GM21717 (cell line): ENCODE data around the gene CSTB.

Experiments used
- ATAC-seq: cut with Tn5 transposase; IDR thresholded peaks from one replicate; pipeline ENCODE4 v1.9.1; 2021; ENCODE audit warnings: mild to moderate bottlenecking, moderate library complexity; ENCODE audit not compliant: unreplicated experiment

CSTB gene

DNA sequence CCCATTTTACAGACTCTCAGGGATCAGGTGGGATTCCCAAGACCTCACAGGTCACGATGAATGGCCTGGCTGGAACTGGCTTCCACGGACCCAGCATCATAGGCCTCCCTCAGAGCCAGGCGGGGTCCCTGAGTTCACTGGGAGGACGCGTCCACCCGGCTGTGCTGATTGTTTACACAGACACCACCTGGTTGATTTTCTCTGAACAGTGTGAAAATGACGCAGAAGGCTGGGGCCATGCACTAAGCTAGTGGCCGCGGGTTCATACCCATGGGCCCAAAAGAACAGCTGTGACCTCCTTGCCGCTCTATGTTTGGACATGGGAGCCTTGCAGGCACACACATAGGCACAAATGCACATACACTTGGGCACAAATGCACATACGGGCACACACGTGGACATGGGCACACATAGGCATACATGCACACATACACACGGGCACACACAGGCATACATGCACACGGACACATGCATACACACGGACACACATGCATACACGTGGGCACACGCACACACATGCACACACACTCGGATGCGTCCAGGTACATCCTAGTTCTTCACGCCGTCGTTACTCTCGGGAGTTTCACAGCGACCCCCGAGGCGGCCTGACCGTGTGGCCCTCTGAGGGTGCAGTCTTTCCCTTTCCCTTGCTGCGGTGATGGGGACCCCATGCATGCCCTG is 23.2 kb downstream of the CSTB start:
- ATAC-seq = no peak

DNA sequence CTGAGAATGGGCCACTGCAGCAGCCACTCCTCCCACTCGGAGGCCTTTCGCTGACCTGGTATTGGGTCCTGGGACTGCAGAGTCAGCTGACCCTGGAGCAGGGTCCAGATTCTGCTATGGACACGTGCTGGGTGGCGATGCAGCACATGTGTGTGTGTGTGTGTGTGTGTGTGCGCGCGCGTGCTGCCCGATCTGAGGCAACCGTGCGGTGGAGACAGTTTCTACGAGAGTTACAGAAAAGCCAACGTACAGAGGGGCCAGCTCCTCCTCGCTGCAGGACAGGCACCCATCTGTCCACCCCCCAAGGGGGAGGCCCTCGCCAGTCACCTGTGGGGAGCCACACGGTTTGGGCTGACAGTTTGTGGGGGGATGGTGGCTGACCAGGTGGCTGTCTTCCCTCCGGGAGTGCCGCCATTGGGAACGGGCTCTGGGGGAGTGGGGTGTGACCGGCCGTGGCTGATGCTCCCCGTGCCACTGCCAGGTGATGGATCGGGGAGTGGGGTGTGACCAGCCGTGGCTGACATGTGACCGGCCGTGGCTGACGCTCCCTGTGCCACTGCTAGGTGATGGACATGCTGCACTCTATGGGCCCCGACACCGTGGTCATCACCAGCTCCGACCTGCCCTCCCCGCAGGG is 24.0 kb downstream of the CSTB start:
- ATAC-seq = no peak

DNA sequence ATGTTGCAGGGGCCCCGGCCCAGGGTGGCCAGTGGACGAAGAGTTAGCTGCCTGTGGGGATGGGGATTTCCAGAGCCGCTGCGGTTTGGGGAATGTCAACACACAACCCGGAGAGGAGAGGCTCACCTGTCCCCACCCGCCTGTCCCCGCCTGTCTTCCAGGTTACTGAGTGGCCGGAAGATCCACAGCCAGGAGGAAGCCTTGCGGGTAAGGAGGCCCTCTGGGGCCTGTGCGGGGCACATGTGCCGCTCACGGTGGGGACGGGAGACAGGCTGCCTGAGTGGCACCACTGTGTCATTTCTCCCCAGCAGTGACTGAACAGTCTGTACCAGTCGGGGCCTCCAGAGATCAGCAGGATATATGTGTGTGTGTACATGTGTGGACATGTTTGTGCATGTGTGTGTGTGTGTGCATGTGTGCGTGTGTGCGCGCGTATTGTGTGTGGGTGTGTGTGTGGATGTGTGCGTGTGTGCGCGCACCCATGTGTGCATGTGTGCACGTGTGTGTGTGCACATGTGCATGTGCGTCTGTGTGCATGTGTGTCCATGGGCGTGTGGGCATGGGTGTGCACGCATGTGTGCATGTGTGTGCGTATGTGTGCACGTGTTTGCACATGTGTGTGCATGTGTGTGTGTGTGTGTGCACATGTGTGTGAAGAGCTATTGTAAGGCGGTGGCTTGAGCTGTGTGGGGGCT is 25.6 kb downstream of the CSTB start:
- ATAC-seq = no peak

DNA sequence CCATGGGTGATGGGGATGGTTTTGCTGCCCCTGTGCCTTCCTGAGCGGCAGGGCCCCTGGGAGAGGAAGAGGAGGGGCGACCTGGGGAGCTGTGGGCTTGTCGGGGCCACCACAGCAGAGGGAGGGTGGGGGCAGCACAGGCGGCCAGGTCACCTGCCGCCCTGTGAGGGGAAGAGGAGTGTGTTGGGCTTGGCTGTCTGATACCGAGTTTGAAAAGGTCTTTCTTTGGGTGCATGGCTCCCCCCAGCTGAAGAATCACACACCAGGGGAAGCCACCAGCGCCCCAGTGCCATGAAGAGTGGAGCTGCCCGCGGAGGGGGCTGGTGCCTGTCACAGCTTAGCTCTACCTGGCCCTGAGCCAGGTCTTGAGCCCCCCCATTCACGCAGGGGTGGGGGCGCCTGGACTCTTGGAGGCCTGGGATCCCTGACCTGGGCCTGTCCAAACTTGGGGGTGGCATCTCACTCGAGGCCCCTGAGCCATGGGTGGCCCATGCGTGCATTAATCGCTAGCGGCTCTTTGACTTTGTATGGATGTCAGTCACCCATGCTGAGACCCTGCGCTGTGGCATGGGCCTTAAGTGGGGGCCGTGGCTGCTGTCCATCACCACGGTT is 26.4 kb downstream of the CSTB start:
- ATAC-seq = no peak

DNA sequence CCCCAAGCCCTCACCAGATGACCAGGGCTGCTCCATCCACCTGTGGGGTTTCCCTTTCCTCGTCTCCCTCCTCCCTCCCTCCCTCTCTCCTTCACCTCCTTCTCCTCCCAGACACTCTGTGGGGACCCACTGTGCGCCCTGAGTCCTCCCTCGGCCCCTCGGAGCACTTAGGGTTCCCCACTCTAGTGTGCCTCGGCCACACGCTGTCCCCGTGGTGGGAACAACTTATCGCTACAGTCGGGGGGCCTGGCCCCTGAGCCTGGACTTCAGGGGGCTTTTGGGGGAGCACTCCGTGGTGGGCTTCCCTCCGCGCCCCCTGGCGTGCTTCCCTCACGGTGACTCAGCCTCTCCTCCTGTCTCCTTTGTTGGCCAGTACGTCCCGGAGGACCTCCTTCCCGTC is 27.5 kb downstream of the CSTB start:
- no peak for ATAC-seq

DNA sequence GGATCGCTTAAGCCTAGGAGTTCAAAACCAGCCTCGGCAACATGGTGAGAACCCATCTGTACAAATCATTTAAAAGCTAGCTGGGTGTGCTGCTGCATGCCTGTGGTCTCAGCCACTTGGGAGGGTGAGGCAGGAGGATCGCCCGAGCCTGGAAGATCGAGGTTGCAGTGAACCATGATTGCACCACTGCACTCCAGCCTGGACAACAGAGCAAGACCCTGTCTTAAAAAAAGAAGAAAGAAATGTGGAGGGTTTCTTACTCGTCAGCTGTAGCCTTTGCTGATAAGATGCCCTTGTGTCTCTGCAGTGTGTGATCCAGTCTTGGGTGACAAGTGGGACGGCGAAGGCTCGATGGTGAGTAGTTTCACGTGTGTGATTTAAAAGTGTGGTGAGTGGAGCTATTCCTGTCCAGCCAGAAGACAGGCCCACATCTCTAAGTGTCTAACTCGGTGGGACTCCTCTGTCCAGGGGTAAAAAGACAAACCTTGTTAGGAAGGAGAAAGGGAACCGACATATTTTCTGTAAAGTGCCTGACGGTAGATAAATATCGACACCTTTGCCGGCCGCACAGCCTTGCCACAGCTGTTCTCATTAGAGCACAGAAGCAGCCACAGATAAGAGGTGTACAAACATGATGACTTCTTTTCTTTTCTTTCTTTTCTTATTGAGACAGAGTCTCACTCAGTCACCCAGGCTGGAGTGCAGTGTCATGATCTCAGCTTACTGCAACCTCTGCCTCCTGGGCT is 30.2 kb downstream of the CSTB start:
- no peak for ATAC-seq

DNA sequence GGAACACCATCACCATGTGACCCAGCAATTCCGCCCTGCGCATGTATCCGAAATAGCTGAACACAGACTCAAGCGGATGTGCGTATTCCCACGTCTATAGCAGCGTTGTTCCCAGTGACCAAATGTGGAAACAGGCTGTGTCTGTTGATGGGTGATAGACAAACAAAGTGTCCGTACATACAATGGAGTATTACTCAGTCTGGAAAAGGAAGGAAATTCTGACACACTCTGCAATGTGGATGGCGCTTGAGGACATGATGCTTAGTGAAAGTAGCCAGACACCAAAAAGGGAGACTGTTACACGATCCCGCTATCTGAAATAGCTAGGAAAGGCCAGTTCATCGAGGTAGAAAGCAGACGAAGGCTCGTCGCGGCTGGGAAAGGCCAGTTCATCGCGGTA is 31.4 kb downstream of the CSTB start:
- no peak for ATAC-seq

DNA sequence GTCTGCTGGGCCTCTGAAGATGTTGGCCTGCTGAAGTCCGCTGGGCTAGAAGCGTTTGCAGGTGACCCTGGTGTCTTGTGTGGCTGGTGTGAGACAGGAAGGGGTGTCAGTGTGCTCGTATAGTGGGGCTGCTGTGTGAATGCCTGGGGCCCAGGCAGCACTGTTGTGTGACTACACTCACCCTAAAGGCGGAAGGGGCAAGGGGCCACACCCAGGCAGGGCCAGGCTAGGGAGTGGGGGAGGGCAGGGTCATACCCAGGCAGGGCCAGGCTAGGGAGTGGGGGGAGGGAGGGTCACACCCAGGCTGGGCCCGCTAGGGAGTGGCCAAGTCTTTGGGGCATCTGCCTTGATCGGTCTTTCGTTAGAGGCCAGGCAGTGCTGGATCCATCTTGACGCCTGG is 32.2 kb downstream of the CSTB start:
- ATAC-seq = no peak

DNA sequence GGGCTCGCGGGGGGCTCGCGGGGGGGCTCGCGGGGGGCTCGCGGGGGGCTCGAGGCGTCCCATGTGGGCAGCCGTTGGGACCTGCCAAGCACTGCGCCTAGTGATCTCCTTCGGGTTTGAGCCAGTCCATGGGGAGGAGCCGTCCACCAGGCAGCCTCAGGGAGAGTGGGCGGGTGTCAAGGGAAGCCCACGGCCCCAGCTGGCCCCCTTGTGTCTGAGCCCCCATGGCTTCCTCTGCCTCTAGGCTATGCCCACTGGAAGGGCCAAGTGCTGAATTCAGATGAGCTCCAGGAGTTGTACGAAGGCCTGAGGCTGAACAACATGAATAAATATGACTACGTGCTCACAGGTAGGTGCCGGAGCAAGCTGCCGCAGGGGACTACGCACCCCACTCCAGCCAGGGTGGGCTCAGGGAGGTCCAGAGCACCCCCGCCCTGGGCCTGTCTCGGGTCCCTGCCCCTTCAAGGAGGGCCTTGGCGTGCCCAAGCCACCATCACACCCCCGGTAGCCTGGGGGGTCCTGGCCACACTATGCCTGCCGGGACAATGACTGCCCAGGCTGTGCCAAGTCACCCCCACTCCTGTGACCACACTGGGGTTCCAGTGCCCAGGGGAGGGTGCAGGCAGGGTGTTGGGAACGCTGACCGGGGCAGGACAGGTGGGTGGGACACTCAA is 34.5 kb downstream of the CSTB start:
- ATAC-seq = no peak

DNA sequence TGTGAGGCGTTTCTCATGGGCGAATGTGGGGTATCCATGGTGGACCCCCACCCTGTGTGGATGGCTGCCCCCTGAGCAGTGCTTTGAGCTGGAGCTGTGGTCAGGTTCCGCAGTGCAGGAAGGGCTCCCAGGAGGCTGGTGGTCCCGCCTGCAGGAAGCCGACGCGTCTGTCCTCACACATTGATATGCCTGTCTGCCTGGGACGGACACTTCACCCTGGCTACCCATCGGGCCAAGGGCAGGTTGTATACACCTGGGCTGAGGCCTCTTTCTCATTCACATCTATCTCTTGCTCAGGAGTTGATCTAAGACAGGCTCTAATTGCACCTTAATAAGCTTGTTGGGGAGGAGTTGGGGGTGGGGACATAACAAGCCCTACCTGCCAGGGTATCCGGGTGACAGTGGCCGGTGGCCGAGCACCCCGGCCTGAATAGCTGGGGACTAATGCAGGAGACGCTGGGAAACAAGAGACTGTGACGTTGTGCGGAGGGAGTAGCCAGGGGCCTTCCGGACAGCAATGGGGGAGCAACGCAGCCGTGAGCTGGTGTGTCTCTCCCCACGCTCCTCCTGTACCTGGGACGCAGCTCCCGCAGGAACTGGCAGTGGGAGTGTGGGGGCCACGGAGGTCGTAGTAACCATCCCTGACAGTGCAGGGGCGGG is 35.5 kb downstream of the CSTB start:
- ATAC-seq = no peak

DNA sequence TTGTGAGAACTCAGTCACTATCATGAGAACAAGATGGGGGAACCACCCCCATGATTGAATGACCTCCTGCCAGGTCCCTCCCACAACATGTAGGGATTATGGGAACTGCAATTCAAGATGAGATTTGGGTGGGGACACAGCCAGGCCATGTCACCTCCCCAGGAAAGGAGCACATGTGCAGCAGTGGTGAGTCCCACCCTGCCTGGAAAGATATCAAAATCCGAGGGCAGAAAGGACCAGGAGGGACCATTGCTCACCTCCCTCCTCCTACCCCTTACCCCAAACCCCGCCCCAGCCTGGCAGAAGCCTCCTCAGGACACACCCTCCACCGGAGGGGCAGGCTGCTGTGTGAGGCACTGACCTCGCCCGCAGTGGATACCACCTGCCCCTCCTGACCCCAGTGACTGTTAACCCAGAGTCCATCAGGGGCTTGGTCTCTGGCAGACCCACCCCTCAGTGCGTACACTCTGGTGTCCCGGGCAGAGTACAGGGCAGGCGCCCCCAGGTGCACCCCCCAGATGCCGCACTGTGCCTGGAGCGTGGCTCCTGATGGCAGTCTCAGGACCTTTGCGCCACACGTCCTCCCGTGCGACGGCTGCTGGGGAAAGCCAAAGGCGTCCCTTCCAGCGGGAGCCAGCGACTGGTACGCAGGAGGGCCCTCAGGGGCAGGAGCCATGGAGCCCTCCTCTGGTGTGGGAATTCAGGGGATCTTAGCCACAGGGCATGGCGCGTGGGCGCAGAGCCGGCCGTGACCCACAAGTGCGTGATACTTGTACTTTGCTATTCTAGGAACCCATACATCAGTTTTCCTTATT is 36.3 kb downstream of the CSTB start:
- ATAC-seq = no peak

DNA sequence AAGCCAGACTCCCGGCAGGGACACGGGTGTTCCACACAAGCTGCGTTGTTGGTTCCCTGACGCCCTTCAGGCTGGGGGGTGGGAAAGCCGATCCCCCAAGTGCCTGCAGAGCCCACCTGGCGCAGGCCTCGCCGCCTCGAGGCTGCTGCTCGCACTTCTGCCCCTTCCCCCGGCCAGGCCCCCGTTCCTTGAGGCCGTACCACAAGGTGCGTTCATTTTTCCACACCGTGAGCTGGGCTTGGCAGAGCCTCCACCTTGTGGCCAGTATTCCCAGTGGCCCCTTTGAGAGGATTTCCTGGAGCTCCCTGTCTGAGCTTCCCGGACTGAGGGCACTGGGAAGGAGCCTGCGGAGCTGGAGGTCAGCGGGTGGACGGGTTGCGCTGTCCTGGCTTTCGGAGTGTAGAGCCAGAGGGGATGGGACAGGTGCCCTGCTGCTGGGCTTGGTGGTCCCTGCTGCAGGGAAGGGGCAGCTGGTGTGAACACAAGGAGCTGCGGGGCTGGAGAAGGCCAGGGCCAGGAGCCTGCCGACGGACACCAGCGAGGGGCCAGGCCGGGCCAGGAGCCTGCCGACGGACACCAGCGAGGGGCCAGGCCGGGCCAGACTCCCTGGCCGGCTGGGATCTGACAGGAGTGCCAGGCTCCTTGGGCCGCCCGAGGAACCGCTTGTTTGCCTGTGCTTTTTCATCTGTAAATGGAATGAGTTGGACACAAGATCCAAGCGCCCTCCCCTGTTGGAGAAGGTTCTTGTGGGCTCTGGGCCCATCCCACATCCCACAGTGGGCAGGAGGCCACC is 38.8 kb downstream of the CSTB start:
- ATAC-seq = no peak

DNA sequence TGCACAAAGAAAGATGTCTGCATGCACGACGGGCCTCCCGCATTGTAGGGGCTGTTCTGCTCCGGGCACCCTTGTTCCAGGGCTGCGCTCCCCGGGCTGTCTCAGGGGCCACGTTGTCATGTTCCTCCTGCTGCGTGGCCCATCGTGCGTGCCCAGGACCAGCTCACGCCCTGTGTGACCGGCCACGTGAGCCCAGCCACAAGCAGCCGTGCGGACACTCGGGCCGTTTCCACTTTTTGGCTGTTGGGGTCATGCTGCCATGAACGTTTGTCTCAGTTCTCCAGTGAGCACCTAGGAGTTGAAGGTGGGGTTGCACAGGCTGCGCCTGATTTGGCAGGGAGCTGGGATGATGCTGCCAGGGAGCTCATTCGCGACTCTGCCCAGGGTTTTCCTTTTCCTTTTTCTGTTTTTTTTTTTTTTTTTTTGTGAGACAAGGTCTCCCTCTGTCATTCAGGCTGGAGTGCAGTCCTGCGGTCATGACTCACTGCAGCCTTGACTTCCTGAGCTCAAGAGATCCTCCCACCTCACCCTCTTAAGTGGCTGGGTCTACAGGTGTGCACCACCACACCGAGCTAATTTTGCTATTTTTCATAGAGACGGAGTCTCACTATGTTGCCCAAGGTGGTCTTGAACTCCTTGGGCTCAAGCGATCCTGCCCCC is 39.8 kb downstream of the CSTB start:
- ATAC-seq = no peak

DNA sequence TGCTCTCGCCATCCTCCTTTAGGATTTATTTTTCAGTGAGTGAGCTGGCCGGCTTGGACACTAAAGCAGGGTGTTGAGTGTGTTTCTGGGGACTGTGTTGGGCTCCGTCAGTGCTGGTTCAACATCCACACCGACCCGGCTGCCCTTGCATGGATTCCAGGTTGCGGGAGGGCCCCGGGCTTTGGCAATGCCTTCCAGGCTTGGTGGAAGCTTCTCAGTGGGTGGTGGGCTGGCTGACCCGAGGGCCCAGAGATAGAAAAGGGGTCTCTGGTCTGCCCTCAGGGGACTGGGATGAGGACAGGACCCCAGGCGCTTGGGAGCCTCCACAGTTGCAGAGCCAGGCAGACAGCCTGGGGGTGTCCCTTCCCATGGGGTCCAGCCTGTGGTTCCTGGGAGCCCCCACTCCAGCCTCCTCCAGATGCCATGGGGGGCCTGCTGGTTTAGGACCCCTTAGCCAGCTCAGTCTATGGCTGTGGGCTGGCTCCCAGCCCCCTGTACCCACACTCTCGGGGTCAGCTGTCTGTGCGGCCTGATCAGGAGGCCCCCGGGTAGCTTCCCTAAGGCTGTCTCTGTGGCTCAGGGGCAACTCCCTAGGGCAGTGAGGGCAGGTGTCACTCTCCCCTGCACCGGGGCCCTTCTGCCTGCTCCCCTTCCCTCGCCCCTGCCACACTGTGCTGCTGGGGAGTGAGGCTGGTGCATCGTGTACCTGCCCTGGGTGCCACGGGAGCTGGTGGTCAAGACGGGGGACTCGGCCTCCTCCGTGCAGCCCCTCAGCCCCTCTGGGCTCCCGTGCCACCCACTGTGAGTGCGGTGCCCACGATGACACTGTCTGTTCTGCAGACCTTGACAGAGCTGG is 40.6 kb downstream of the CSTB start:
- no peak for ATAC-seq

DNA sequence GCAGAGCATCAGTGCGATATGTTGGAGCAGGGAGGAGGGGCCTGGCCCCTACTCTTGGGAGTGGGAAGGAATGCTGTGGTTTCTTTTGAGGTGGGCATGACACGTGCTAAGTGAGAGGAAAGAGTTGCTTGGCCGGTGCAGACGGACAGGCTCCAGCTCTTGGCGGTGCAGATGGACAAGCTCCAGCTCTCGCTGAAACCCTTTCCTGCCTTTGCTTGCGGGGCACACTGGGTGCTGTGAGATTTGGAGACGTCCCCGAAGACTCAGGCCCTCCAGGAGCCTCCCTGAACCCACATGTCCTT is 41.2 kb downstream of the CSTB start:
- no peak for ATAC-seq

DNA sequence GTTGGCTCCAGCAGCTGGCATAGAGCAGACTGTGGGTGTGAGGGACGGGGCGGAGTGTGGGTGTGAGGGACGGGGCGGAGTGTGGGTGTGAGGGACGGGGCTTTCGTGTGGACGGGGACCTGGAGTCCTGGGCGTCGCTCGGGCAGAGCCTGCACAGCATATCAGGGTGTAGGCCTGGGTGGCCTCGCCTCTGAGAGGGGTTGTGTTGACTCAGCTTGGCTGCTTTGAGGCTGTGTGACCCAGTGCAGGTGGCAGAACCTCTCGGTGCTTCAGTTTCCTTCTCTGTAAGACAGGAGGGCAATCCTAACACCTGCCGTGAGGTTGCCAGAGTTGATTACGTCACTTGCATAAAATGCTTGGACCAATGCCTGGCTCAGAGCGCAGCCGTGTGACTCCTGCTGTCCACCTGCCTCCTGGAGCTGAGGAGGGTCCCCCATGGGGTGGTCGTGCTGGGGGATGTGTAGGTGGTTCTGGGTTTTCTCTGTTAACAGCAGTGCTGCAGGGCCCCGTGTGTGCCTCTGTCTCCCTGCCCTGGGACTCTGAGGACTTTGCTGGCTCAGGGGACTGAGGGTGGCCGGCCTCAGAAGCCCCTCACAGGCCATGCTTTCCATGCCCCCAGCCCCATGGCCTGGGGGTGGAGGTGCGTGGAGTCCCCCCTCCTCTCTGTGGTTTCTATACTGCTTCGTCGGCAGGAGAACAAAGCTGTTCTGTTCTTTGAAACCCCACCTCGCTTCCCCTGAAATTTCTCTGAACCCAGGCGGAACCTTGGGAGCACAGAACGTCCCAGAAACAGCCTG is 41.8 kb downstream of the CSTB start:
- no peak for ATAC-seq
